Urinary bladder (tissue), 4 donors: ENCODE results near the gene LSS. TPM values are rescaled to one million over a fixed set of nuclear protein-coding genes. Genes with fewer than 3 reads are reported as not detected.
"Not testable (repeated sequence)": the region's sequence is repeated elsewhere in the genome, so short reads cannot be mapped to it uniquely, and the experiment has no call there.

ENCODE experiments used
- DNase-seq: peaks from one replicate; pipeline ENCODE4 v3.0.0-alpha.2; 2015; ENCODE audit errors: extremely low spot score
- H3K27ac ChIP-seq: one replicate; pipeline ENCODE4 v1.5.1; 2013; ENCODE audit warnings: low read depth, mild to moderate bottlenecking, moderate library complexity
- H3K36me3 ChIP-seq: one replicate; pipeline ENCODE4 v1.6.1; 2013; ENCODE audit warnings: mild to moderate bottlenecking, moderate library complexity; ENCODE audit not compliant: insufficient read depth
- H3K4me1 ChIP-seq: one replicate; pipeline ENCODE4 v1.6.1; 2013; ENCODE audit warnings: mild to moderate bottlenecking, moderate library complexity; ENCODE audit not compliant: insufficient read depth
- H3K4me3 ChIP-seq: one replicate; pipeline ENCODE4 v1.5.1; 2013; ENCODE audit warnings: low read depth, low read length
- WGBS: extraction: QIAGEN DNeasy Blood & Tissue Kit; methylation state at CpG from one replicate; pipeline ENCODE4 v1.1.7; 2013; 5-methylcytosine and 5-hydroxymethylcytosine counted together
- polyA plus RNA-seq: library from polyadenylated mRNA; stranded (reverse); fragments of 200-250 nt; gene quantifications from one replicate; pipeline ENCODE4 v1.2.3, GENCODE V29; 2013
- total RNA-seq: library from RNA; depleted of rRNA; stranded (reverse); fragments of >200 nt; gene quantifications from one replicate; pipeline ENCODE4 v1.2.3, GENCODE V29; 2014
- donor health status: healthy with polysubstance abuse.
- donor health status: healthy.

The LSS gene
- total and polyA plus RNA-seq, 2 donors = 19.3 to 36.5 TPM

GRCh38 chr21:46188226-46189212 is 40.1 kb downstream of the LSS start:
- Histone ChIP-seq H3K36me3 (no peaks in the 10 kb centered on the region), H3K4me3 (no peak overlapping the region), H3K27ac (no peak overlapping the region), H3K4me1 (no peaks in the 10 kb centered on the region)
- DNase-seq = no peak
- 47% methylated on average over 17 of the region's 17 CpGs for whole genome bisulfite sequencing

- H3K36me3 ChIP-seq = no peaks in the 10 kb centered on the region
- no peaks in the 10 kb centered on the region for H3K4me1 ChIP-seq
- DNase-seq = no peak
Measured at GRCh38 chr21:46187814-46188213, 40.8 kb downstream of the LSS start.

GRCh38 chr21:46187261-46187660 is 41.3 kb downstream of the LSS start:
- no peak overlapping the region for H3K27ac ChIP-seq

More at GRCh38 chr21:46187814-46188213, 40.8 kb downstream of the LSS start:
- Histone ChIP-seq H3K4me3 (no peak overlapping the region), H3K27ac (no peak overlapping the region)
- WGBS = 83% methylated on average over 7 of the region's 7 CpGs

GRCh38 chr21:46185716-46186115 is 42.9 kb downstream of the LSS start:
- DNase-seq = no peak
- Histone ChIP-seq H3K4me3 (no peak overlapping the region), H3K36me3 (no peaks in the 10 kb centered on the region), H3K4me1 (no peaks in the 10 kb centered on the region), H3K27ac (no peak overlapping the region)
- WGBS = 89% methylated on average over 7 of the region's 7 CpGs

More at GRCh38 chr21:46187261-46187660, 41.3 kb downstream of the LSS start:
- H3K4me1 ChIP-seq = no peaks in the 10 kb centered on the region
- no peak for DNase-seq
- 95% methylated on average over 8 of the region's 8 CpGs for WGBS
- no peaks in the 10 kb centered on the region for H3K36me3 ChIP-seq
- H3K4me3 ChIP-seq = no peak overlapping the region

- DNase-seq = peak; percentile 69
- Histone ChIP-seq H3K27ac (peak overlapping the region; percentile 58), H3K4me1 (no peaks in the 10 kb centered on the region), H3K4me3 (peak overlapping the region; percentile 38), H3K36me3 (no peaks in the 10 kb centered on the region)
- WGBS = 11% methylated on average over 30 of the region's 30 CpGs
Measured at GRCh38 chr21:46184625-46185555, 43.7 kb downstream of the LSS start.

GRCh38 chr21:46183910-46184624 is 44.5 kb downstream of the LSS start, which contains the start of gene SPATC1L:
SPATC1L (minus strand) TSS chr21:46184459; CDS start chr21:46182816, 1,643 bp downstream.
- 3% methylated on average over 21 of the region's 24 CpGs for WGBS
- DNase-seq = peak; percentile 78
- H3K4me1 ChIP-seq = no peaks in the 10 kb centered on the region
- no peaks in the 10 kb centered on the region for H3K36me3 ChIP-seq
- H3K27ac ChIP-seq = peak within 1 kb of the TSS; percentile 58
- H3K4me3 ChIP-seq = peak within 1 kb of the TSS; percentile 38

- 36% methylated on average over 7 of the region's 13 CpGs for WGBS
- H3K4me3 ChIP-seq, H3K27ac ChIP-seq, H3K4me1 ChIP-seq, H3K36me3 ChIP-seq, DNase-seq: not testable (repeated sequence)
Measured at GRCh38 chr21:46183337-46183909, 45.2 kb downstream of the LSS start.

- no peaks in the 10 kb centered on the region for H3K4me1 ChIP-seq
- no peak for DNase-seq
- WGBS = 85% methylated on average over 44 of the region's 44 CpGs
- no peak overlapping the region for H3K27ac ChIP-seq
- H3K4me3 ChIP-seq = no peak overlapping the region
- H3K36me3 ChIP-seq = no peaks in the 10 kb centered on the region
Measured at GRCh38 chr21:46182548-46183336, 45.8 kb downstream of the LSS start.

GRCh38 chr21:46181953-46182547 is 46.5 kb downstream of the LSS start:
- no peak for DNase-seq
- H3K27ac ChIP-seq = no peak overlapping the region
- WGBS = 85% methylated on average over 16 of the region's 16 CpGs
- H3K36me3 ChIP-seq = no peaks in the 10 kb centered on the region
- H3K4me3 ChIP-seq = no peak overlapping the region
- no peaks in the 10 kb centered on the region for H3K4me1 ChIP-seq

- Histone ChIP-seq H3K36me3 (no peaks in the 10 kb centered on the region), H3K4me1 (no peaks in the 10 kb centered on the region), H3K4me3 (no peak overlapping the region), H3K27ac (no peak overlapping the region)
- 89% methylated on average over 19 of the region's 19 CpGs for WGBS
- DNase-seq = no peak
Measured at GRCh38 chr21:46181436-46181835, 47.1 kb downstream of the LSS start.

- 88% methylated on average over 26 of the region's 26 CpGs for WGBS
- no peak for DNase-seq
- Histone ChIP-seq H3K4me3 (no peak overlapping the region), H3K27ac (no peak overlapping the region), H3K36me3 (no peaks in the 10 kb centered on the region), H3K4me1 (no peaks in the 10 kb centered on the region)
Measured at GRCh38 chr21:46180778-46181391, 47.7 kb downstream of the LSS start.
